GM19395 (cell line): ENCODE results near the gene PYHIN1.

Experiments
- ATAC-seq: cut with Tn5 transposase; IDR thresholded peaks from one replicate; pipeline ENCODE4 v1.9.1; 2021; ENCODE audit warnings: mild to moderate bottlenecking, moderate library complexity; ENCODE audit not compliant: unreplicated experiment

The PYHIN1 gene

DNA sequence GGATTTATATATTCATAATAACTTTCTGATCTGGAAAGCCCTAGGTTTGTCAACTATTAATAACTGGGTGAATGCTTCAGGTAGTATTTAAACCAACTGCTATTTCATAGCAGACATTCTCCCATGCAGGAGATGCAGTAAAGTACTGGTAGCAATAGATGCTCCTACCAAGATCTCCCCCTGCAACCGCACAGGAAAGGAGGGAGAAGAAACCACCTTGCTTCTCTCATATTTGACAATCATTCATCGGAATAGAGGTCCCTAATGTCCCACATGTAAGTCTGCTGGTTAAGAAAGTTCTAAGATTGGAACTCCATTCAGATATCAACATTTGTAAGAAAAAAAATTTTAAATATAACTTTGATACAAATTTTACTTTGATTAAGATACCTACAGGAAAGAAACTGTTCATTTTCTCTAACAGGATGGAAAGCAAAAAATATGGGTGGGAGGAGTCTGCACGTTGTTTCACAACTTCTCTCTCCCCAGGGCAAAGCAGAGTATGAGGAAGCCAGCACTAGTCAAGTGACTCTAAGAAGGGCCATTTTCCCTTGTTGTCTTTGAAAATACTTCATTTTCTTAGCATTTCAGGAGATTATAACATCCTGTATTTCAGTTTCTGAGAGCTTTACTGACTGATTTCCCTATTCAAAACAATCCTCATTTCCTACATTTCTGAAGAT, at the start of gene PYHIN1:
Gene PYHIN1, plus strand, starts transcription at position 498 of the 683 bp plus-strand sequence. CDS start 5,359 bp downstream, outside the sequence.
- ATAC-seq = no peak

DNA sequence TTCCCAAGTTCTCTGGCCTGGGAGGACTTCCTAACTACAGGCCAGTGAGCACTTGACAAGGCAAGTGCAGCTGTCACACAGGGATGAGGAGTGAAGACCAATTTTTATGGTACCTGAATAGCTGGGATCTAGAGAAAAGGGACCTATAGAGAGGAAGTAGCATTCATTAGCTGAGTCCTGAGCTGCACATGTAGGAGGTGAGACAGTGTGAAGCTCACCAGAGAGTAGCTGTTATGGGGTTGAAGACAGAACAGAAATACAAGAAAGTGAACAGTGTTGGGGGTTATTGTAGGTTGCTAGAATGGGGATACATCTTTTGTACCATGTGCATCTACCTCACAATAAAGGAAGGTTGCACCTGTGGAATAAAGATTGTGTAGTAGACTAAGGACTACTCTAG, 37.7 kb upstream of the PYHIN1 start:
- ATAC-seq = no peak

DNA sequence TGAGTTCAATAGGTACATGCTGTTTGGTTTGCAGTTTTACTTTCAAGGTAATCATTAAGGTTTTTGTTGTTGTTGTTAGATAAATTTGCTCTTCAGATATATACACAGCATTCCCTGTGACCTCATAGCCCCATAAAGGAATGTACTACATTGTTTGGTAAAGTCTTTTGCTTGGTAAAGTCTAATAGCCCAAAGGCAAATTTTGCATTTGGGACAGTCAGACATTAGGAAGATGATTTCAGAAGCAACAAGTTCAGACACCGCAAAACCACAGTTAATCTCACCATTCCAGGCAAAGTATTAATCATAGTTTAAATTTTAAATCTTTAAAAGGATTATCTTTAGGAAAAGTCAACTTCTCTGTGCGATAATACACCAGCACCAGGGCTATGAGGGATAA, 32.6 kb upstream of the PYHIN1 start:
- no peak for ATAC-seq

DNA sequence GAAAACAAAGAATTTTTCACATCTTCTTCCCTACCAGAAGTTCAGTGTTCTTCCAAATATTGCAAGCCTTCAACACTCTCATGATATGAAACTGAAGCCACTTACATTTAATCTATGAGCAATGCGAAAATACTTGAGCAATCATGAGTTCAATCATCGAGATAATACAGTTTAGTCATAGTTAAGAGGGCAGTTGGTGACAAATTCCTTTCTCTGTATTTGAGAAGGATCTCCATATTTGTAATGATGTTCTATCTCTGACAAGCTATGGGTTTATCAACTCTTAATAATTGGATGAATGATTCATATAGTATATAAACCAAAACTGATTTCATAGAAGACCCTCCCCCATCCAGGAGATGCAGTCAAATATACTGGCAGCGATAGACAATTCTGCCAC, 29.7 kb upstream of the PYHIN1 start:
- no peak for ATAC-seq

DNA sequence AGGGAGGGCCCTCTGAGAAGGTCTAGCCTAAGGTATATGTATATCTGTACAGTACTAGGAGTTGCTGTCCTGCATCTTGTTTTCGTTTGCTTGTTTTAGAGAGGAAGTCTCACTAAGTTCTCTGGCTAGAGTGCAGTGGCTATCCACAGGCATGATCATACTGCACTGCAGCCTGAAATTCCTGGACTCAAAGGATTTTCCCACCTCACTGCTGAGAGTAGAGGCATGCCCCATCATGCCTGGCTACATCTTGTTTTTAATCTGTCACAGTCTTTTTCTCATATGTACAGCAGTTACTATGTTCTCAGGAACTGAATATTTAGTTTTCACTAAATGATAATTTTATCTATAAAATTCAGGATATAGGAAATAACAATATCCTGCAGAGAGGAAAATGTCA, 15.3 kb upstream of the PYHIN1 start:
- ATAC-seq = no peak

DNA sequence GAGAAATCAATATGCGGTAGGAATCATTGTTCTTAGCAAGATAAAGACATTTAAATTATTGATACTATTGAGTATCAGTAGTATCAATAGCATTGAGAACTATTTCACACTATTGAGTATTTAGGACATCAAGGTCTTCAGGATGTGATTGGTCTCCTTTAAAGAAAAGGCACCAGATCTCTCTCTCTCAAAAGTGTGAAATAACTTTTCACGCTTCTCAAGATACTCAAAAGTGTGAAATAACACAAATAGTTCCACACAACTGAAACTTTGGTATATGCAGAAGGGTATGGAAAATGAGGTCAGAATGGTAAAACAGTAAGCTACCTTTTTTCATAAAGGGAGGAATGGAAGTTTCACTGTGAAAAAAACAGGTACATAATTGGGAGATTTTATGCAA, 6.7 kb upstream of the PYHIN1 start:
- ATAC-seq = no peak

DNA sequence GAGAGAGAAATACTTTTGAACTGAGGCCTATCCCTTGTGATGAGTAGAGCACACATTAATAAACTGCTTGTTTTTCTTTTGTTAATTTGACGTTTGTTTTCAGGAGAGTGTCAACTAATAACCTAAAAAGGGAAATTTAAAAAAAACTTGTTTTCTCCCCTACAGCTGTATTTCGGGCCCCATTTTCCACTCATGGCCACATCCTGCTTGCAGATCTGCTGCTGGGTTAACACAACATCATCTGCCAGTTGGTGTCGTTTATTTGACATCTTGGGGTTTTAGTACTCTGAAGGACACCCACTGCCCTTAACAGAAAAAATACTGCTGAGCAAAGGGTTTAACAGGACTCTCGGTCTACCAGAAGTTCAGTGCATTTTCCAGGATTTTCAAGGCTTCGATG, 848 bp upstream of the PYHIN1 start:
- no peak for ATAC-seq

DNA sequence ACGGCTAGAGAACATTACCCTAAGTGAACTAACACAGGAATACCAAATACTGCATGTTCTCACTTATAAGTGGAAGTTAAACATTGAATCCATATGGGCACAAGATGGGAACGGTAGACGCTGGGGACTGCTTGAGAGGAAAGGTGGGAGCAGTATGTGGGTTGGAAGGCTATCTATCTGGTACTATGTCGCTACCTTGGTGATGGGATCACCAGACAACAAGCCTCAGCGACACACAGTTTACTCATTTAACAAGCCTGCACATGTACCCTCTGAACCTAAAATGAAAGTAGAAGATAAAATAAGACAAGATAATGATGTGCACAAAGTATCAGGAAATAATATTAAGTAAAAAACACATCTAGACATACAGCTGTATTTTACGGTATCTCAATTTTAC, 819 bp downstream of the PYHIN1 start:
- no peak for ATAC-seq

DNA sequence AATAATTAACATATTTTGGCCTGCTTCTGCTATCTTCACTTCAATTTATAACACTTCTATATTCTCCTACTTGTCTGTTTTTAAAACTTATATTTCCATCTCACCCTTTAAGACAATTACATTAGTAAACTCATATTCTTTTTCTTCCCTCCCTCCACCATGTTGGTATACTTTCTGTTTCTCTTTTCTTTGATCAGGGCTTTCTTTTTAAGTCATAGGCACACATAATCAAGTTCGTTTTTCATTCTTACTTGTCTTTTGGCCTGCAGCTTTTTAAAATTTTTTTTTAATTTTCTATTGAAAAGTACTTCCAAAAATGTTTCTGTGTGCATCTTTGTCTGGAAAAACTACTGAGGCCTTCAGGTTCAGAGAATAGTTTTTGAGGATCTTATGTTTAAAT, 2.3 kb downstream of the PYHIN1 start:
- no peak for ATAC-seq

DNA sequence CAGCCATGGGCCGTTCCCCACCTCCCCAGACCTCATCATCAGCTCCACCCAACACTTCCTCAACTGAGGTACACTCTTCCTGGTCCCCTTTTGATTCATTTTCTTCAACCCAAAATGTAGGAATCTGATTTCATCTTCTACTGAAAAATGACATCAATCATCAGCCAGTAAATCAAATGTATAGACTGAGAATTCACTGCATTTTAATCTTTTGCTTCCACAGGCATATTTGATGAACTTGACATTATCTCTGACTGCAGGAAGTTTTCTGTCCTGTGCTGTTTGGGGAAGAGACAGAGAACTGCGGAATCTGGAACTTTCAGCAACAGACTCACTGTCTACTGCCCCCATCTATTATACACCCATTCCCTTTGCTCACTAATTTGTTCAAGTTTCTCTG, 7.8 kb downstream of the PYHIN1 start:
- ATAC-seq = no peak

DNA sequence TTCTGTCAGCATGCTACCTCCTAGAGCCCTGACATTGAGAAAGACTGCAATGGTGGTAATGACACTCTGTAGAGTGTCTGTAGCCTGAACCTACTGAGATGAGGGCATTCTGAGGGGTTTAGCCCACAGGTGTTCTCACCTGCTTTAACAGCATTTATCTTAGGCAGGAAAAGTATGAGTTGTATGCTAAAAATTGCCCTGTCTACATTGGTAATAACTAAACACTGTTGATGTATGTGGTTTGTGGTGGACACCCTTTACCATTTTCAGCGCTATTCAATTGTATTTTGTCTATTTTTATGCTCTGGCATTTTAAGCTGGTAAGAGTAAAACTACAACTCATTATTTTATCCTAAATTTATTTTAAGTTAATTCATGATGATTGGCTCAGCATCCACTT, 10.0 kb downstream of the PYHIN1 start:
- no peak for ATAC-seq

DNA sequence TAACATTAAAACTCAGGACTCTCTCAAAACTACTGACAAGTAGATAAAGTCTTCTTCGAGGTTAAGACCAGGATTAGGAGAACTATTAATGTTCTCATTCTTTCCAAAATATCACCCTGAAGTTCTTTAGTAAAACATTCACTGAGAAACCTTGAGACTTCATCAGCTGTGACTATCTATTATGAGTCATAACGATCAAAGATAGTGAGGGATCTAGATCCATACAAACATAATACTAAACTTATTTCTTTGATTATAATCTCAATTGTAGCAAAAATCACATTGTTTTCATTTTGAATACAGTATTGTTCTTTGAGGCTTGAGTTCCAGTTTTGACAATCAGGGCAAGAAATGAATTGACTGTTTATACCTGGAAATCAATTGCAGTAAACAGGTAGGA, 11.1 kb downstream of the PYHIN1 start:
- ATAC-seq = no peak

DNA sequence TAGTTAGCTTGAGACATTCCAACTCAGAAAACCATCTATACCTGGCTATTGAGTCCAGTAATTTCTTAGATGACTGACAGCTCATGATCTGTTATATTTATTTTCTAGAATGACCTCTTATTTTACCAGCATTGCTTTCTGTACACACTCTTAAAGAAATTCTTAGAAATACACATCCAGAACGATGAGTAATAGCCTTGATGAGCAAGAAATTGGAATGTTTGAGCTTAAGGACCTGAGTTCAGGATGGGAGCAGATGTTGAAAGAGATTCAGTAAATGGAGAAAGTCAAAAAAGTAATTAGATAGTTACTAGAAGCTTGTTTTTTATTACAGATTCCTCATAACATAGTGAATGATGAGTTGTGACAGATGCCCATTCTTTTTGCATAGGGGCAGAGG, 11.7 kb downstream of the PYHIN1 start:
- no peak for ATAC-seq

DNA sequence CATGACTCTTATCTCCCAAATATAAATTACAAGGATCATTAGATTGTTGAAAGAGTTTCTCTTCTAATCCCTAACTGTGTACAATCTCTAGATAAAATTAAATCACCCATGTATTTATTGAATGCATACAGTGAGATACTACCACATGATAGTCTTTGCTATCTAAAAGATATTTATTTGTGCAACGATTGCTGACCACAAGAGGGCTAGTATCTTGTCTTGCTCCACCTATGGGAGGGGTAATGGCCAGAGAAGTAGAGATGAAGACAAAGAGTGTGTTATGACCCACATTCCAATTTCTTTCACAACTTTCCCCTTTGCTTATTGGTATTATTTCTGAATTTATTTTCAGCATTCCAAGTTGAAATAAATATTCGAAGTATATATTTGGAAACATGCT, 13.7 kb downstream of the PYHIN1 start:
- no peak for ATAC-seq

DNA sequence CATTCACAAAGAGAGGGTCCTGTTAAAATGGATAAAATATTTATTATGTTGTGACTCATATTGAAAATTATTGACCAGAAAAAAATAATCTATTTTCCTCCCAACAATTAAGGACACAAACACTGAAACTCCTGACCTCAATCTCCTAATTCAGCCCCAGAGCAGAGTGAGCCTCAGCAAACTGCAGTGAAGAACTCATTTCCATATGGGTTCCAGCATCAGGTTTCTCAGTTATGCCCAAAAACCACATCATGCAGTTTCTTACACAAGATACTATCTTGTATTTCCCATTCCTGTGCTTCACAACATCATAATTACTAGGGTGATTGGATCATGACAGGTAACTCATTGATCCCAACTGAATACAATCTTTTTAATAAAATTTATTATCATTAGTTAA, 15.4 kb downstream of the PYHIN1 start:
- ATAC-seq = no peak

DNA sequence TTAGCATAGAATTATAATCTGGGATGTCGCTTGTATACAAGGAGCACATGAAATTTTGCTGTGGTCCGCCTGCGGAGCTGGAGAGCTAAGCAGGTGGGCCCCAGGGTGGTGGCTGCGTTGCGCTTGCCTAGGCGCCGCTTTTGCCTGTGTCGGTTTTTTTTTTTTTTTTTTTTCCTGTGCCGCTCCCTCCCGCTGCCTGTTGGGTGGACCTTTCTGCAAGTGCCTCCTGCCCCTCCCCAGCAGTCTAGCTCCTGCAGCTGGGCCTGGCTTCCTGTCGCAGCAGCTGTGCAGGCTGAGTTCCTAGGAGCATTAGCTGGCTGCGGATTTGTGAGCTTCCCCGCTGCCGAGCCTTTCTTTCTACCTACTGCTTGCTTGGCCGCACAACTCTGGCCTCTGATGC, 20.6 kb downstream of the PYHIN1 start:
- ATAC-seq = peak; percentile 79

DNA sequence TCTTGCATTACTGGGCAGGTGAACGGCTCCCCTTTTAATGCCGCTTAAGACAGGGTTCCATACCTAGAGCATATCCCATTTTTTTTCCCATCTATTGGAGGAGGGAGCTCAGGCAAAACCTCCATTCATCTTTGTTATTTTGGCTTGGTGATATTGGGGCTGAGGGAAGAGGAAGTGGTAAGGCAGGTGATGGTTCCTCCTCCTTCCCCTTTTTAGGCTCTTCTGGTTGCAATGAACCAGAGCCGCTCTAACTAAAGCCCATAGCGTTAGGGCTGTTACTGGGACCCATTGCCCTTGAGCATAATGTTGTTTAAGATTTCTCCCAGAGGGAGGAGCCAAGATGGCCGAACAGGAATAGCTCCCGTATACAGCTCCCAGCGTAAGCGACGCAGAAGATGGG, 21.1 kb downstream of the PYHIN1 start:
- peak; percentile 77 for ATAC-seq

DNA sequence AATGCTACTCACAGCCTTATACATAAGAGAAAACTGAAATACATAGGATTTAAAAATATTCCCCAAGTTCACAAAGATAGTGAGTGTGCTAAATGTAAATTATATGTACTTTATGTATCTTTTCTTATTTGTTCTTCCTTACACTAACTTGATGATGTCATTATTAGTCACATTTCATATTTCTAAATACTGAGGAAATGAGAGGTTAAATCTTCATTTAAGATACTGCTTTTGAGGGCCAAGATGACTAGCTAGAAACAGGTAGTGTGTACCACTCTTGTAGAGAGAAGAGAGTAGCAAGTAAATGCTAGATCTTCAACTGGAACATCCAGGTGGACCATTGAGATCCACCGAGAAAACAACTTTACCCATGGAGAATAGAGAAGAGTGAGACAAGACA, 29.8 kb downstream of the PYHIN1 start:
- ATAC-seq = no peak

DNA sequence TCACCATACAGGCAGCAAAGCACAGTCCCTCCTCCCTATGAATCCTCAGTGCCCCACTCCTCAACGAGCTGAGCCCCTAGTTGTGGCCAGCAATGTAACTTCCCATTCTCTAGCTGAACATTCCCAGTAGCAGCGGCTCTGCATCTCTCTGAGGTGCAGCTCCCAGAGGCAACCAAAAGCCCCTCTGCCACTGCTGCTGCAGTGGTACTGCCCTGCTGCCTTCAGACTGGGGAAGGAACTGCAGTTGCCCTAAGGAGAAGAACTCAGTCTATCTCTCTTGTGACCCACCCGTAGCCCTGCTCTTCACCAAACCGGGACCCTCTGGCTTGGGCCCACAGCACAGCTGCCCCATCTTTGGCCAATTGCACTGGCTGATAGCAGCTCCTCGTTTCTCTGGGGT, 31.6 kb downstream of the PYHIN1 start:
- no peak for ATAC-seq

DNA sequence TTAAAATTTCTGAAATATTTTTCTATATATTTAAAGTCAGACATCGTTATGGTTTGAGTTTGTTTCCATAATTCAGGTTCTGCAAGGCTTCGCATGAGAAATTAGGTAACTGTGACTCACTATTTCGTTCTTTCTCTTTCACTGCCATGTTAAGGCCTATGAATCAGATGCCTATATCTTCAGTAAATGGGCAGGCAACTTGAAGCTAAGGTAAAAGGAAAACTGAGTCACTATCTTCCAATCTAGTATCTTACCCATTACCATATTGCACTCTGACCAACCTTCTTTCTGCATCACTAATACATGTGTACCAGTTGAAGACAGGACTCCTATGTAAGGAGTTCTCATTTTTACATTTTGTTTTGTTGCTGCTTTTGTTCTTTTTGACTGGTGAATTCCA, 37.8 kb downstream of the PYHIN1 start:
- ATAC-seq = no peak

DNA sequence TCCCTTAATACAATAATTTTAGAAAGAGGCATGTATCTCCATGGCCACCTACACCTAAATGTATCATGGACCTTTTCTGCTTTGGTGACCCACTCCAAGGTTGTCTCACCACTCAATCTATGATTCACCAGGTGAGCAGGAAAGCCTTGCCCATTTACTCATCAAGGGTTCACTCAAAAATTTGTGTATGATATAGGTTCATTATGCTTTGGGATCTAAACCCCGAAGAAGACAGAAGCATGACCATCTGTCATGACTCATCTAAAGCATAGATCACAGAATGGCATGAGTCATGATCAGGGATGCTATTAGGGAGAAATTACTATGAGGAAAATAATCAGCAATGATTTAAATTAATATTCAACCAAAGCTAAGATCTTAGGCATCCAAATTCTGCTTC, 38.5 kb downstream of the PYHIN1 start:
- no peak for ATAC-seq

DNA sequence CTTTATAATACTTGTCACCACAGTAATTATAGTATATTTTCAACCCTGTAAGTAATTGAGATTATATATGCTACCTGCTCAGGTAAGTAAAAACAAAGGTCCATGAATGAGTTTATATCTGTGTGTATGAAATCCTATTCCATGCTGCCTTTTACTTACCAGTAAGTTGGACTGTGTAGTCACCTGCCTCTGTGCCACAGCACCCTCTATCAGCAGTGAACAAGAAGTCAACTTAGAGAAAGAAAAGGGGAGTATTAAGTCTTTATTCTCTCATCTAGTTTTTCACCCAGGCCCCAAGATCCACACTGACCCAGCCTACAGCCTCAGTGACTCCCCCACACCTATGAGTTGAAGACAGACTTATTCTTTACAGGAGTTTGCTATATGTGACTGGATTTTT, 41.5 kb downstream of the PYHIN1 start:
- ATAC-seq = no peak

DNA sequence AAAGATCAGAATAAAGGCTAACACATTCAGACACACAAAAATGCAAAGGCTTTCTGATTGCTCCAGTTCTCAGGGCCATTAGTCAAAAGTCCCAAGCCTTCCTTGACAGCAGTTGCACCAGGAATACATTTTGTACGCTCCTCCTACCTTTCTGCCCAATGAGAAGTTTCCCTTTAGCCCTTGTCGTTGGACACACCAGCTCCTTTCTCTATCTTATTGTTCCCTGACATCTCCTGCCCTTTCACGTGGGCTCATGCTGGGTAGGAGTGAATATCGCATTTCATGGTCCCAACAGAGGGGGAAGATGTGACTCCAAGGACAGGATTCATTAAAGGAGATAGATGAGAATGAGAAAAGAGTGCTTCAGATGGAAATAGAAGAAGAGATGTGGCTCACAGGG, 44.9 kb downstream of the PYHIN1 start:
- no peak for ATAC-seq
